ENCODE measurements around the gene COX14.
A peak's percentile ranks its signal among the peaks of the same experiment; 100 is the strongest.
"Not testable (repeated sequence)": the region's sequence is repeated elsewhere in the genome, so short reads cannot be mapped to it uniquely, and the experiment has no call there.

Gene COX14

DNA sequence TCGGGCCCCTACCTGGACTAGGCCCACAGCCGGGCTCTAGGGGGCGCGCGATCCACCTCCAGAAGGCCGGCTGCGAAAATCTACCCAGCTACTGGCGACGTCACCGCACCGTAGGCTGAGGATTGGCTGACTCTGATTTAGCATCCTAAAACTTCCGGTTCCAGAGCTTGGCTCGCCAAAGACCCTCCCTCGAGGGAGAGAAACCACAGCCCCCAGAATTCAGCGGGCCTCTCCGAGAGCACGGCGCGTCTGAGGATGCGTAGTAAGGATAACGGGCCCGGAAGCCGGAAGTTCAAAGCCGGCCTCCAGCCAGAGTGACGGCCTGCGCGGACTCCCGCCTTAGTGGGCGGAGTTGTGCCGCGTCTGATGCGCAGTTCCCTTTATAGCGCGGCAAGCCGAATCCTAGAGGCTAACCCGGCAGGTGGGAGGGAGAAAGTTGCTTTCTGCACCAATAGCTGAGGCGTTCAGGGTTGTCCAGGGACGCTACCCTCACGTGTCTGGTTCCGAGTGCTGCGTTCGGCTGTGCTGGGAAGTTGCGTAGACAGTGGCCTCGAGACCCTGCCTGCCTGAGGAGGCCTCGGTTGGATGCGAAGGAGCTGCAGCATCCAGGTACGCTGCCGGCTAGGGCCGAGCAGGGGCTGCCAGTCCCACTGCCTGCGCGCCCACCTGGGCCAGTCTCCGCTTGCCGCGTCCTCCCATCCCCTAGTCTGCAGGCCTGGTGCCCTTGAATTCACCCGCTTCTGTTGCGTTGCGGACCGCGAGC is at the start of gene COX14:
TSS of gene COX14 (plus strand) at position 544 of the 763 bp plus-strand sequence. CDS start 7,808 bp downstream, outside the sequence.
- DNase-seq: peak; percentile 99 to 100

DNA sequence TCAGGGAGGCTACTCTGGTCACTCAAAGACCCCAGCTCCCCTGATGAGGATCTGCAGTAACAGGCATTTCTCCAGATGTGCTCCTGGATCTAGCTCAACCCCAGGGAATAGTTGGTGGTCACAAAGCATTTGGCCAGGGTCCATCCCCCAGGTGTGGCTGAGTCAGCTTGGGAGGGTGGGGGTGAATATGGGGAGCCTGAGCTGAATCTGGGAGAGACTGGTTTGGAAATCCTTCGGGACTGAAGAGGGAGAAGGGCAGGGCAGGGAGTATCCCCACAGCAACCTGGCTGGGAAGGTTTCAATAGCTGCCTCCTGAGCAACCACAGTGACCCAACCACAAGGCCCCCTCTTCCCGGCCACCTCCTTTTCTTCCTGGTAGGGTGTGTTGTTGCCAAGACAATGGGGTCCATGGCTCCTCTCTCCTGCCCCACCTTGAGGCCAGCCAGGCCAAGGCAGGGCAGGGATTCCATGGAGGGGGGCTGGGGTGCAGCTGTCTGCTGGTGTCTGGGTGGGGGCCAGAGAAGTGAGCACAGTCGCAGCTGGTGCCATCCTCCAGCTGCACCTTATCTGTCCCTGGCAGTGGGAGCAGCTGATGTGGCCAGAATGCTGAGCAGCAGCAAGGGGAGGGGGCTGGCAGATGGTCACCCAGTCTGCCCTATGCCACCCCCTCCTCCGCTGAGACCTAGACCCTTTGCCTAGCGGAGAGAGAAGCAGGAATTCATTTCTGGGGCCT is 49.1 kb upstream of the COX14 start:
- no peak for DNase-seq

DNA sequence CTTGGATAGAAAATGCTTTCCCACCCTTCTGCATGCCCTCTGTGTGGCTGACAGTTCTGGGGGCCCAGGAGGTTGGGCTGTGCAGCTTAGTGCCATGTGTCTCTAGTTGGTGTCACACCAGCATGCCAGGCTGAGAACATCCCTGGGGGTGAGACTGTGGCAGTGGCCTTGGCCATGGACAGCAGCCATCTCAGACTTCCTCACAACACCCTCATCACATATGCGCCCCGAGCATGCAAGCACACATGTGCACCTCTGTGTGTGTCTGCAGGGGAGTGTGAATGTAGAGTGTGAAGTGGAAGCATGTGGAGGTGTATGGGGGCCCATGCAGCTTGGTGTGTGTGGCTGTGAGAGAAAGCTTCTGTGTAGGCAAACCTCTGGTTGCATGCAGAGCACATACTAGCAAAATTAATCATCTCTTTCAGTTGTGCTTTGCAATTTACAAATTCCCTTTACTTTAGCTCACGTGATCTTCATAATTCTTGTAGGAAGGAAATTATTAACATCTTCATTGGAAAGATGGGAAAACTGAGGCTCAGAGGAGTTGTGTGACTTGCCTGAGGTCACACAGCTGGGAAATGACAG is 46.2 kb upstream of the COX14 start:
- no peak for DNase-seq

DNA sequence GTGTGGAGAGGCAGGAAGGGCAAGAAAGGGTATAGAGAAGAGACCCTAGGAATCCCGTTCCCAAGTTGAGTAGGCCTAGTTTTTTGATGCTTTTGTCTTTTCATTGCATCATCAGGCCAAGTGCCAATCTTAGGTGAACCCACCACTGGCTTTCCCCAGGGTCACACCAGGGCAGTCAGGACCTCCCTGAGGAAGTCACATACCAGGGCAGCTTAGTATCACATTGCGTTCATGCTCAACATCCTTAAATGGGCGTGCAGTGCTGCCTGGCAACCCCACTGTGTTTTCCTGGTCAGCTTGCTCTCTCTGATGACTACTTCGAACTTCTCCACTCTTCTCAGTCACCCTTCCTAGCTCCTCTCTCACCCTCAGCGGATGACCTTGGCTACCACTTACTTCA is 45.6 kb upstream of the COX14 start:
- DNase-seq: no peak

DNA sequence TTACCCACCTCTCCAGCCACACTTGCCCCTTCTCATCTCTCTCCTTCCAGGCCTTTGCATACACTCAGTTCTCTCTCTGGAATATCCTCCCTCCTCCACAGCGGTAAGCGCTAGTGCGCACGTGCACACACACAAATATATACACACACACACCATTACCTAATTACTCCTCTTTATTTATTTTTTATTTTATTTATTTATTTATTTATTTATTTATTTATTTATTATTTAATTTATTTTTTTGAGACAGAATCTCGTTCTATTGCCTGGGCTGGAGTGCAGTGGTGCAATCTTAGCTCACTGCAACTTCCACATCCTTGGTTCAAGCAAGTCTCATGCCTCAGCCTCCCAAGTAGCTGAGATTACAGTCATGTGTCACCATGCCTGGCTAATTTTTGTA is 43.0 kb upstream of the COX14 start:
- no peak for DNase-seq

DNA sequence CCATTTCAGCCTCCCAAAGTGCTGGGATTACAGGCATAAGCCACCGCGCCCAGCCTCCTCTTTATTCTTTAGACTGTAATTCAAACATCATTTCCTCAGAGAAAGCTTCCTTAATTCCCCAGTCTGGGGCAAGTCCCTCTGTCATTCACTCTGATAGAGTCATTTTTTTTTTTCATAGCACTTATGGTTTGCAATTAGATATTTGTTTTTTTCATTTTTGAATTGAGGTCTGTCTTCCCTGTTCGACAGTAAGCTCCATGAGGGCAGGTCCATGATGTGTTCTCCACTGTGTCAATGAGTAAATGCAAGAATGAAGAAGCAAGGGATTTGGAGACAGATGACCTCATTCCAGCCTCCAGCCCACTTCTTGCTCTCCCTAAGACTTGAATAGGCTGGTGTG is 42.5 kb upstream of the COX14 start:
- no peak for DNase-seq

DNA sequence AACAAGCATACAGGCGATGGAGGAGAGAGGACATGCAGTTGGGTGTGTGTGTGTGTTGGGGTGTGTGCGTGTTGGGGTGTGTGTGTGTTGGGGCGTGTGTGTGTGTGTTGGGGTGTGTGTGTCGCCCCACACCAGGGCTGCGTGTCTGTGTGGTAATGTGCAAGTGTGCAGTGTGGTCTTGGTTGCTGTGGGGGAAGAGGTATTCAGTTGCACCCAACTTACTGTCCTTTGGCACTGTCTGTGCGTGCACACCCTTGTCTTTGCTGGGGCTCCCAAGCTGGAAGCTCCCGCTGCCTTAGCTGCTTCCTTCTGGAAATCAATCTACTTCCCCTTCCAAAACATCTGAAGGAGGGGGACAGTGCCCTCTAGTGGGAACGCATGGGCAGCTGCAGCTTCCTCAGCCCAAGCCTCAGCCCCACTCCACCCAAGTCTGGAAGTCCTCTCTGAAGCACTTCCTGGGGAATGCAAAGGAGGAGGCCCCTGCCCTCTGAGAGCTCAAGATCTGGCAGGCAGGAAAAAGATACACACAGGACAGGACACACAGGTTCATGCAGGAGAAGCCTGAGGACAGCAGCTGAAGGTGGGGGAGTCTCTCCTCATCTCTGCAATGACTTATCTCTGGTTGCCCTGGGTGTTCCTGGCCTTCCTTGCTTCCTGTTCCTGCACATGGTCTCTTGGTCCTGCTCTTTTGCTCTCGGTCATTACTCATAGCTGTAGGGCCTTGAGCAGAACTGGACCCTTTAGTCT is 41.5 kb upstream of the COX14 start:
- peak; percentile 71 to 80 for DNase-seq

DNA sequence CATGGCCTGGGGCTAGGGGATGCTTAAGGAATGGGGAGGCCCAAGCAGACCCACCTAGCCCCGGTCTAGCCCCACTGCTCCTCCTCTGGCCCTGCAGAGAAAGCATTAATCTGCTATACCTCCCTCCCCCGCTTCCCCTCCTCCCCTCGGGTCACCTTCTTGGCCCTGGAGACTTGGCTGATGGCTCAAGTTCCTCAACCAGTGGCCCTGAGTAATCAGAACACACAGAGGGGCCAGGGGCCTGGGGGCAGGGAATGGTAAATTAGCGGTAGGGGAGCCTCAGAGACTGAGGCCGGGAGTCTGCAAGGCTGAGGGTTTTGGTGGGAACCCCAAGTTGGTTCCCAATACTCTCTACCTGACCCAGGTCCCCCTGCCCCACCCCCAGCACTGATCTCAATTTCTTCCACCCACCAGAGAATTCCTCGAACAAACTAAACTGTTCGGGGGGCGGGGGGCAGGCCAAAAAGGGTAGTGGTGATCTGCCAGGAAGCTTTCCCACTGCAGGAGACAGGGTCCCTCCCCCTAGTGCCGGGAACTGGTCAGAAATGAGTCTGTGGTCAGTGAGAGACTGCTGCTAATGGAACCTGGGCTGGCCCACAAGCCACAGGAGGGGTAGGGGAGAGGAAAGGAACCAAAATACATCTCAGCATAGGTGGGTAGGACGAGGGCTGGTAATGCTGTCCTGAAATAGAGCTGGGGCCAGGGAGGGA is 39.7 kb upstream of the COX14 start:
- no peak for DNase-seq

DNA sequence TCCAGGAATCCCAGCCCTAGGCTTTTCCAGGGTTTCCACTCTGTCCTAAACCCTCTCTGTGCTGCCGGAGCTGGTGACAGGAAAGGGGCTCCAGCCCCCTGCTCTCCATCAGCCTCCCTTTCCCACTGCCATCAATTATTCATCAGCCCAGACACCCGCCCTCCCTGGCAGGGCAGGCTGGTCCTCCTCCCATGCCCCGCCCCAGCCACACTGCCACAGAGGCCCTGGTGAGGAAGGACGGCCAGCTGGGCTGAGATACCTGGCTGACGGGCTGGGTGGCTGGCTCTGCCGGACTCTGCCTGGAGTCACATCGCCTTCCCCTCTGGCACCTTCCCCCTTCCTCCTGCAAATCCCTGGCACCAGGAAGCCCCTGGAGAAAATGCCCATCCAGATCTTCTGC is 38.8 kb upstream of the COX14 start:
- no peak for DNase-seq

DNA sequence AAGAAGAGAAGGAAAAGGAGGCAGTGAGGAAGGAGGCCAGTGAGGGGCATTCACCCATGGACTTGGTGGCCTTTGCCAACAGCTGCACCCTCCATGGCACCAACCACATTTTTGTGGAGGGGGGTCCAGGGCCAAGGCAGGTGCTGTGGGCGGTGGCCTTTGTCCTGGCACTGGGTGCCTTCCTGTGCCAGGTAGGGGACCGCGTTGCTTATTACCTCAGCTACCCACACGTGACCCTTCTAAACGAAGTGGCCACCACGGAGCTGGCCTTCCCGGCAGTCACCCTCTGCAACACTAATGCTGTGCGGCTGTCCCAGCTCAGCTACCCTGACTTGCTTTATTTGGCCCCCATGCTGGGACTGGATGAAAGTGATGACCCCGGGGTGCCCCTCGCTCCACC is 38.3 kb upstream of the COX14 start:
- DNase-seq: no peak

DNA sequence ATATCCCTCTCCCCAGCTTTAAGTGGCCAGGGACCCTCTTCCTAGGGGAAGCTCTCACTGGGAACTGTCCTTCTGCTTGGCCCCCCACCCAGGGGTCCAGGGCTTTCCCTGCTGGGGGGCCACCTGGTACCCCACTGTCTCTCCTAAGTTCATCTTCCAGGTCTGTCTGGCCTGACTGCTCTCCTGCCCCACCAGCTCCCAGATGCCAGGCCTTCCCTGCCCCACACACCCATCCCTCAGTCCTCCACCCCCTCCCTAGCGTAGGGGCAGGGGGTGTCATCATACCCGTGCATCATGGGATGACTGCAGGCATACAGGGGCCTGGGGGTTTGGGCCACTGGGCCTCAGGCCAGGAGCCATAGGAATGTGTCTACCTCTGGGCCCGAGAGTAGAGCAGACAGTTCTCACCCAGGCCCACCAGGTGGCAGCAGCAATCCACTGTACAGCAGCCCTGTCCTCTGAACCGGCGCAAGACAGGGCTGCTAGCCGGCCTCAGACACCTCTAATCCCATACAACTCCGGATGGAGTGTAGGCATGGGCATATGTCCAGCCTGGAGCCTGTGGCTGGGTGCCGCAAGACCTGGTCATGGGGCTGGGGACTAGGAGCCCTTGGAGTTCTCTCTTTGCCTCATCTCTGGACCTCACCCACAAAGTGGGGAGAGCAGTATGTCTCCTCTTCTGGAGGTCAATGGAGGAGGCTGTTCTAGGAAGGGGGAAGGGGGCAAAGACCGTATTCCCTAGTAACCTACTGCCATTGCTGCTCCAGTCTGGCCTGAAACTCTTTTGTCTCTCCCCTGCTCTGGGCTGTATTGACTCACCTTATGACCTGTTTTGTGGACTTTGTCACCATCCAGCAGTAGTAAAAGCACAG is 36.9 kb upstream of the COX14 start:
- DNase-seq: peak; percentile 35 to 85

DNA sequence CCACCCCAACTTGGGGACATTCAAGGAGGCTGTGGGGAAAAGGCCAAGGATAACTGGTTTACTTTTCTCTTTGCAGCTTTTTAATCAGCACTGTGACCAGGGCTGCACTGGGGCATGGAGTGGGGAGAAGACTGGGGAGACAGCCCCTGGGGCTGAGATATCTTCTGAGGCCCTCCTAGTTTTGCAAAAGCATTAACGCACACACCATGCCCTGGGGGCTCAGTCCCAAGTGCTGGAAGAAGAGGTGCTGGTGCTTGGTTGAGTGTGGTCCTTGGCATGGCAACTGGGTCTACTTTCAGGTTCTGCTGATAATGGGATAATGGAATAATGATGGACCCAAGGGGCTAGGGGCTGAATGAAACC is 36.2 kb upstream of the COX14 start:
- no peak for DNase-seq

DNA sequence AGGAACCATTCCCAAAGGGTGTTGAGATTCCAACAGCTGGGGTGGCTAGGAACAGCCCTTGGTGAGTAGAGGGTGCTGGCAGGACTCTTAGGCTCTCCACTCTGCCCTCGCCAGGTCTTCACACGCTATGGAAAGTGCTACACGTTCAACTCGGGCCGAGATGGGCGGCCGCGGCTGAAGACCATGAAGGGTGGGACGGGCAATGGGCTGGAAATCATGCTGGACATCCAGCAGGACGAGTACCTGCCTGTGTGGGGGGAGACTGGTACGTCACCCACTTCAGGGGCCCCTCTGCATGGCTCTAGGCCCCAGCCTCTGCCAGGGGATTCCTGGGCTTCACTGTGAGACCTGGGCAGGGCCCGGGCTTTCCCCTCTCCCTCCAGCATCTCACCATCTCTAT is 34.9 kb upstream of the COX14 start:
- no peak for DNase-seq

DNA sequence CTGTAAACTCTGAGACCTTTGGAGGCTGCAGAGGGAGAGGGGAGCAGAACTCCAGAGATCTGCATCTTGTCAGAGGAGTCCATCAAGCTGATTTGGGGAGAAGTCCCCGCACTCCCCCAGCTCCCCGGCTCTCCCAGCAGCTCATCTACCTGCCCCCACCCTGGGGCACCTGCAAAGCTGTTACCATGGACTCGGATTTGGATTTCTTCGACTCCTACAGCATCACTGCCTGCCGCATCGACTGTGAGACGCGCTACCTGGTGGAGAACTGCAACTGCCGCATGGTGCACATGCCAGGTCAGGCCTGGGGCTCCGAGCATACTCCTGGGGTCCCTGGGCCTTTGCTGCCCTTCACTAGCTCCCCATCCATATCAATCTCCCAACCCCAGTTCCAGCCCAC is 33.8 kb upstream of the COX14 start:
- DNase-seq: no peak

DNA sequence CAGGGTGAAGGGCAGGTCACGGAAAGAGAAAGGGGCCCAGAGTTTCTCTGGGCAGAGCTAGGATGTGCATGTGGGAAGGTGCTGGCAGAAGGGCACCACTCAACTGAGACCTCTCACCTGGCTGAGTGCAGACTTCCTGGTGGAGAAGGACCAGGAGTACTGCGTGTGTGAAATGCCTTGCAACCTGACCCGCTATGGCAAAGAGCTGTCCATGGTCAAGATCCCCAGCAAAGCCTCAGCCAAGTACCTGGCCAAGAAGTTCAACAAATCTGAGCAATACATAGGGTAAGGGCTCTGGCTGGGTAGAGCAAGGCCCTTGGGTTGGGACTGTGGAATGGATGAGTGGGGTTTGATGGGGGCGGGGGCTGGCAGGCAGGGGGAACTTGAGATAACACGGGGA is 32.3 kb upstream of the COX14 start:
- DNase-seq: no peak

DNA sequence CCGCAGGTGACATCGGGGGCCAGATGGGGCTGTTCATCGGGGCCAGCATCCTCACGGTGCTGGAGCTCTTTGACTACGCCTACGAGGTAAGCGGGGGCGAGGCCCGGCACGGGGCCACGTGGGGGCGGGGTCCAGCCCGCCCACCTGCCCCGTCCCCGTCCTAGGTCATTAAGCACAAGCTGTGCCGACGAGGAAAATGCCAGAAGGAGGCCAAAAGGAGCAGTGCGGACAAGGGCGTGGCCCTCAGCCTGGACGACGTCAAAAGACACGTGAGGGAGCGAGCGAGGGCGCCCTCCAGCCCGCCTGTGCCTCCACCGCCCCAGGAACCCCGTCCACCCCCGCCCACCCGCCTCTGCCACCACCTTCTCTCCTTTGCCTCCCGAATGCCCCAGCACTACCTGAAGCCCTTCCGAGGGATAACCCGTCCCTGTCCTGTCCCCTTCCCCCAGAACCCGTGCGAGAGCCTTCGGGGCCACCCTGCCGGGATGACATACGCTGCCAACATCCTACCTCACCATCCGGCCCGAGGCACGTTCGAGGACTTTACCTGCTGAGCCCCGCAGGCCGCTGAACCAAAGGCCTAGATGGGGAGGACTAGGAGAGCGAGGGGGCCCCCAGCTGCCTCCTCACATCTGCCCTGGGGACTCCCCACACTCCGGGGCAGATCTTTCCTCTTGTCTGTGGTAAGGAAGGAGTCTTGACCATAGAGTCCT is 30.8 kb upstream of the COX14 start:
- DNase-seq: no peak

DNA sequence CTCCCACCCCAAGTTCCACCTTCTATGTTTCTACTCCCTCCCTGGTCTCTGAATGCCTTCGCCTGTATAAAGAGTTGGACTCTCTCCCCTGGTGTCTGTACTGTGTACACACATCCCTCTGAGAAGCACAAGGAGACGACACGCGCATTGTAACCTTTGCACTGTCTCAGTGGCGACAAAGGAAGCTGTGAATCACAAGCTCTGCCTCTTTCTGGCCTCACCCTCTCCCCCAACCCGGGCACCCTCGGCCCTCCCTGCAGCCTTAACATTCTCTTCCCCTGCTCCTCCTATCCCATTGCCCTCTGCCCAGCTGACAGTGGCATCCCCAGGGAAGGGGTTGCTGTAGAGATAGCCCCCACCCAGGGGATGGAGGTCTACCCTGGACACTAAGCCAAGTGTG is 29.4 kb upstream of the COX14 start:
- no peak for DNase-seq

DNA sequence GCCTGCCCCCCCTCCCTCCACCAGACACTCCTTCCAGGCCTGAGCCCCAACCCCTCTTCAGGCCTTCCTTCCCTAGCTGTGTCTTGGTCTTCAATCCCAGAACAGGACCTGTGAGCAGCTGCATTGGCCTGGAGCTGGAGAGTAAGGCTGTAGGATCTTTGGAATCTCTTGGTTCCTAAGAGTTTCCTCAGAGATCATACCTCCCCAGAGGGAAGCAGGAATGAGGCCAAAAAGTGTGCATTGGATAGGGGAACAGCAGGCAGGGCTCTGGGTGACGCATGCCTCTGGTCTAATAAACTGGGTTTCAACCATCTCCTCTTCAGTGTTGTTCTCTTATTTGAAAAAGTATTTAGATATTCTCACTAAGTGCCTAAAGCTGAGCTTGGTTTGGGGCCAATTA is 28.7 kb upstream of the COX14 start:
- no peak for DNase-seq

DNA sequence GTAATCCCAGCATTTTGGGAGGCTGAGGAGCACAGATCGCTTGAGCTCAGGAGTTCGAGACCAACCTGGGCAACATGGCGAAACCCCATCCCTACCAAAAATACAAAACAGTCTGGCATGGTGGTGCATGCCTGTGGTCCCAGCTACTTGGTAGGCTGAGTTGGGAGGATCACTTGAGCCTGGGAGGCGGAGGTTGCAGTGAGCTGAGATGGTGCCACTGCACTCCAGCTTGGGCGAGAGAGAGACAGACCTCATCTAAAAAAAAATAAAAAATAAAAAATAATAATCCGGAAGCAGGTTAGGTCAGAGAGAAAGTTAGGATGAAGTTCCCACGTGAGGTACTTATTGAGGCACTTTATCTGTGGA is 27.6 kb upstream of the COX14 start:
- DNase-seq: not testable (repeated sequence)

DNA sequence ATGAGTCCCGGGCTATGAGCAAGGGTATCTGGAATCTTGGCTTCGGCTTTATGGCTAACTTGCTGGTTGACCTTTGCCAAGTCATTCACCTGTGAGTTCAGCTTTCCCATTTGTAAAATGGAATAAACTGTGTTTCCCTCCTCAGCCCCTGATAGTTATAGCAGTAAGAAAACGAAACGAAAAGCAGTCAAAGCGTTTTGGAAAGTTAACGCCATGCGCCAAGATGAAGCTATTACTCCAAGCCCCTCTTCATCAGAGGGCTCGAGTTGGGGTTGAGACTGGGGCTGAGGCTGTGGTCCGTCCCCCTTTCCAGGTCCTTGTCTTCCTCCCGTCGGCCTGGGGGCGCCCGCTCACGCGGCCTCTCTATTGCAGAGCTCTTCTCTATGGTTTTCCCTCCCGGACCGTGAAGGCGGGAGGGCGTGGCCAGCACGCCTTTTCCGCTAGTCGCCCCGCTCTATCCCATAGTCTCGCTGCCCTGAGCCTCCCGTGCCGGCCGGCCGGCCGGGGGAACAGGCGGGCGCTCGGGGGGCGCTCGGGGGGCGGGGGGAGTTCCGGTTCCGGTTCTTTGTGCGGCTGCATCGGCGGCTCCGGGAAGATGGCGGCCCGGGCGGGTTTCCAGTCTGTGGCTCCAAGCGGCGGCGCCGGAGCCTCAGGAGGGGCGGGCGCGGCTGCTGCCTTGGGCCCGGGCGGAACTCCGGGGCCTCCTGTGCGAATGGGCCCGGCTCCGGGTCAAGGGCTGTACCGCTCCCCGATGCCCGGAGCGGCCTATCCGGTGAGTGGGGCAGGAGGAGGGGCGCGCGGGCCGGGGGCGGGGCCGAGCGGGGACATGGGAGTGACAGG is 27.0 kb upstream of the COX14 start, which contains the start of gene SMARCD1:
TSS of gene SMARCD1 (plus strand) at position 568 of the 840 bp plus-strand sequence. CDS start at position 596, 28 bp downstream.
- DNase-seq: peak; percentile 93 to 98
